LNCAP (cell line): ENCODE results near the gene ZNF423.

ENCODE experiments used
- CTCF ChIP-seq: fragments of 450-650 bp; IDR thresholded peaks from 2 replicates; pipeline ENCODE4 v1.5.1; 2017; ENCODE audit warnings: mild to moderate bottlenecking

ZNF423 gene

GRCh38 chr16:49465661-49466528, 390.0 kb downstream of the ZNF423 start:
- no peak for TF ChIP-seq CTCF

- peak; percentile 54 for TF ChIP-seq CTCF
Measured at GRCh38 chr16:49464877-49465504, 390.9 kb downstream of the ZNF423 start.

- no peak for TF ChIP-seq CTCF
Measured at GRCh38 chr16:49464093-49464492, 391.8 kb downstream of the ZNF423 start.

GRCh38 chr16:49463529-49463928, 392.4 kb downstream of the ZNF423 start:
- TF ChIP-seq CTCF = no peak

GRCh38 chr16:49462989-49463371, 392.9 kb downstream of the ZNF423 start:
- no peak for TF ChIP-seq CTCF

- no peak for TF ChIP-seq CTCF
Measured at GRCh38 chr16:49462362-49462988, 393.4 kb downstream of the ZNF423 start.

GRCh38 chr16:49461517-49461951, 394.4 kb downstream of the ZNF423 start:
- TF ChIP-seq CTCF = no peak
